Lower lobe of right lung (tissue), 2 donors: ENCODE measurements around the gene PRDM16. TPM values are rescaled to one million over a fixed set of nuclear protein-coding genes. Genes with fewer than 3 reads are reported as not detected.

Experiments used
- ATAC-seq, 2 donors: fragments of 200-7000 bp; cut with Tn5 transposase; one replicate each; pipeline ENCODE4 v1.9.1; 2020 to 2022; ENCODE audit warnings: mild to moderate bottlenecking in 2 of 2, moderate library complexity in 2 of 2
- DNase-seq: peaks from one replicate; pipeline ENCODE4 v3.0.0-alpha.2; 2020
- H3K27ac ChIP-seq: fragments of 200-600 bp; one replicate; pipeline ENCODE4 v1.8.0; 2022
- H3K27me3 ChIP-seq: fragments of 200-600 bp; one replicate; pipeline ENCODE4 v1.8.0; 2022; ENCODE audit warnings: low read depth
- H3K36me3 ChIP-seq: fragments of 200-600 bp; one replicate; pipeline ENCODE4 v1.8.0; 2022; ENCODE audit warnings: mild to moderate bottlenecking
- H3K4me1 ChIP-seq: fragments of 200-600 bp; one replicate; pipeline ENCODE4 v1.8.0; 2022
- H3K4me3 ChIP-seq: fragments of 200-600 bp; one replicate; pipeline ENCODE4 v1.8.0; 2022; ENCODE audit warnings: mild to moderate bottlenecking
- H3K9me3 ChIP-seq: fragments of 200-600 bp; one replicate; pipeline ENCODE4 v1.8.0; 2022
- intact Hi-C: fragments of 100-400 bp; cut with DNase I; formaldehyde crosslinking; loops from one replicate; pipeline ENCODE4 v1.11.0; 2022
- total RNA-seq: library from RNA; stranded (reverse); fragmentation: NEBNext Ultra II Directional; extraction: Animal tissue kit (Norgen Biotek cat#: 25700); gene quantifications from one replicate; pipeline ENCODE4 v1.2.1, GENCODE V29; 2021
- TF ChIP-seq, protein P1 (sequence below): fragments of 200-600 bp; IDR thresholded peaks from one replicate; pipeline ENCODE4 v1.8.0; 2022; ENCODE audit warnings: antibody characterized with exemption, mild to moderate bottlenecking
- donor health status: DM: no; HTN: yes; CAD: no; lungs with severe emphysema.

The PRDM16 gene
- total RNA-seq, 1 donor from 2014 or later = 19.2 TPM

DNA sequence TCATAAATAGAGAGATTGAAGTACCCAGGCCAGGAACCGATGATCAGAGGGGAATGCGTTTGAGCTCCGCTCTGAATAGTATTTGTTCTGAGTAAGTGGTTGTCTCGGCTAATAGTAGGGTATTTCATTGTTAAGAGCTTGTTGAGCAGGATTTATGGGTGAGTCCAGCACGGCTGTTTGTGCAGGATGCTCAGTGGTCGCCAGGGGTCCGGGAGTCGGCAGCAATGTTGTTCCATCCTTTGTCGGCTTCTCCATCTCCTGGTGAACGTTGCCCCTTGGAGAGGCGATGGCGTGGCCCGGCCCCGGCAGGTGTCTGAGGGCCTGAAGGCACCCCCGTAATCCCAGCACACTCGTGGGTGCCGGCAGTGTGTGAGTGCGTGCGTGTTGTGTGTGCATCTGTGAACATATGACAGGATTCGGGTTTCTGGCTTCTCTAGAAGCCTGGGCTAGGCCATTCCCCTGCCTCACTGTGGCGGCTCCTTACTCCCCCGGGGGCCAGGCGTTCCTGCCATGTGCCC is 224.6 kb downstream of the PRDM16 start:
- no peak for ATAC-seq
- TF ChIP-seq, protein P1, sequence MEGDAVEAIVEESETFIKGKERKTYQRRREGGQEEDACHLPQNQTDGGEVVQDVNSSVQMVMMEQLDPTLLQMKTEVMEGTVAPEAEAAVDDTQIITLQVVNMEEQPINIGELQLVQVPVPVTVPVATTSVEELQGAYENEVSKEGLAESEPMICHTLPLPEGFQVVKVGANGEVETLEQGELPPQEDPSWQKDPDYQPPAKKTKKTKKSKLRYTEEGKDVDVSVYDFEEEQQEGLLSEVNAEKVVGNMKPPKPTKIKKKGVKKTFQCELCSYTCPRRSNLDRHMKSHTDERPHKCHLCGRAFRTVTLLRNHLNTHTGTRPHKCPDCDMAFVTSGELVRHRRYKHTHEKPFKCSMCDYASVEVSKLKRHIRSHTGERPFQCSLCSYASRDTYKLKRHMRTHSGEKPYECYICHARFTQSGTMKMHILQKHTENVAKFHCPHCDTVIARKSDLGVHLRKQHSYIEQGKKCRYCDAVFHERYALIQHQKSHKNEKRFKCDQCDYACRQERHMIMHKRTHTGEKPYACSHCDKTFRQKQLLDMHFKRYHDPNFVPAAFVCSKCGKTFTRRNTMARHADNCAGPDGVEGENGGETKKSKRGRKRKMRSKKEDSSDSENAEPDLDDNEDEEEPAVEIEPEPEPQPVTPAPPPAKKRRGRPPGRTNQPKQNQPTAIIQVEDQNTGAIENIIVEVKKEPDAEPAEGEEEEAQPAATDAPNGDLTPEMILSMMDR = no peak
- intact Hi-C loops = no loop called here

DNA sequence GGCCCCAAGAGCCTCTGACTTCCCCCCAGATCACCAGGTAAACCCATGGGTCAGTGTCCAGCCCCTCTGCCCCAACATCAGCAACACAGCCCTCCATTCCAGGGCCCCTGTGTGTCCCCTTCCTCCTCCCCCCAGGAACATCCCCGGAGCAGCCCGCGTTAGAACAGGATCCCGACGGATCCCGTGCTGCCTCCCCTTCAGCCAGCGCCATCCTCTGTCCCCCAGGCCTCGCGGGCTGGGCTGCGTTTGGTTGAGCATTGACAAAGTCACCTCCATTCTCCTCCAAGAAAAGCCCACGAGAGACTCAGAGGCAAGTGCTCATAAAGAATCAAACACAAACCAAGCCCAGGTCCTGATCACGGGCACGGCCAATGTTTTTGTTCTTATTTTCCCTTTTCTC is 225.4 kb downstream of the PRDM16 start:
- Histone ChIP-seq H3K9me3 (no peaks in the 10 kb centered on the region), H3K4me3 (no peak overlapping the region), H3K36me3 (no peaks in the 10 kb centered on the region), H3K4me1 (no peaks in the 10 kb centered on the region), H3K27ac (no peak overlapping the region), H3K27me3 (no peaks in the 10 kb centered on the region)
- intact Hi-C loops = no loop called here
- TF ChIP-seq, protein P1 = no peak
- ATAC-seq (no peak), DNase-seq (no peak)

More for the DNA sequence above, 224.6 kb downstream of the PRDM16 start:
- no peak overlapping the region for H3K27ac ChIP-seq
- H3K4me1 ChIP-seq = no peaks in the 10 kb centered on the region
- H3K9me3 ChIP-seq = no peaks in the 10 kb centered on the region
- H3K36me3 ChIP-seq = no peaks in the 10 kb centered on the region
- no peaks in the 10 kb centered on the region for H3K27me3 ChIP-seq
- no peak overlapping the region for H3K4me3 ChIP-seq
- DNase-seq = no peak

DNA sequence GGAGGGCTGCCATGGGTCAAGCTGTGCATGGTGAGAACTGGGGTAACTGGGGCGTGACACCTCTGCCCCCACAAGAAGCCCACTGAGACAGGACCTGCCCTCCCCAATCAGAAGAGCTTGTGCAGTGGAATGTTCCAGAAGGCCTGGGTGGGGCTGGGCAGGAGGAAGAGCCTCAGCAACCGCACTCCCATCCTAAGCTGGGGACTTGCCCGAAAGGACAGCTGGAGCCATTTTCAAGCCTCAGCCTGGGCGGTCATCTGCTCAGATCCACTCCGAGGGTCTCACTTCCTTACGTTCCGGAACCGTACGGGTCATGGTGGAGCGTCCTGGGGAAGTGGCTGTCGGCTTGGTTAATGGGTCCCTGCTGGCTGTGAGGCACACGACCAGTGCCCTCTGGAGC is 226.8 kb downstream of the PRDM16 start:
- no peaks in the 10 kb centered on the region for H3K4me1 ChIP-seq
- no peaks in the 10 kb centered on the region for H3K36me3 ChIP-seq
- intact Hi-C loops = no loop called here
- DNase-seq (no peak), ATAC-seq (no peak)
- no peak overlapping the region for H3K4me3 ChIP-seq
- TF ChIP-seq, protein P1 = no peak
- no peaks in the 10 kb centered on the region for H3K27me3 ChIP-seq
- no peak overlapping the region for H3K27ac ChIP-seq
- H3K9me3 ChIP-seq = no peaks in the 10 kb centered on the region

DNA sequence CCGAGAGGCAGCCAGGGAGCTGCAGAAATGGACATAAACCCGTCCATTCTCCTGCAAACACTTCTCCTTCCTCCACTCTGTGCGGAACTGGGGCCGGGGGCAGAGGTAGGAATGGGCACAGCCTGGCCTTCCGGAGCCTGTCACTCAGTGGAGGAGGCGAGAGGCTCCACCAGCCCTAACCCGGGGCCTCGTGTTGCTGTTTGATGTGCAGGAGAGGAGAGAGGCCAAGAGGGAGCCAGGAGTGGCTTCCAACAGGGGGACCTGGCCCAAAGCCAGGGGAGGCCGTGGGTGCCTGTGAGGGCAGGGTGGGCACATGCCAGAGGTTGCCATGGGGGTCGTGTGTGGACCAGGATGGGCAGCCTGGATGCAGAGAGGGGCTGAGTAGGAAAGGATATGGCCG is 227.3 kb downstream of the PRDM16 start:
- ATAC-seq (no peak), DNase-seq (no peak)
- Histone ChIP-seq H3K4me1 (no peaks in the 10 kb centered on the region), H3K36me3 (no peaks in the 10 kb centered on the region), H3K9me3 (no peaks in the 10 kb centered on the region), H3K27me3 (no peaks in the 10 kb centered on the region), H3K27ac (no peak overlapping the region), H3K4me3 (no peak overlapping the region)
- TF ChIP-seq, protein P1 = no peak
- intact Hi-C loops = no loop called here

DNA sequence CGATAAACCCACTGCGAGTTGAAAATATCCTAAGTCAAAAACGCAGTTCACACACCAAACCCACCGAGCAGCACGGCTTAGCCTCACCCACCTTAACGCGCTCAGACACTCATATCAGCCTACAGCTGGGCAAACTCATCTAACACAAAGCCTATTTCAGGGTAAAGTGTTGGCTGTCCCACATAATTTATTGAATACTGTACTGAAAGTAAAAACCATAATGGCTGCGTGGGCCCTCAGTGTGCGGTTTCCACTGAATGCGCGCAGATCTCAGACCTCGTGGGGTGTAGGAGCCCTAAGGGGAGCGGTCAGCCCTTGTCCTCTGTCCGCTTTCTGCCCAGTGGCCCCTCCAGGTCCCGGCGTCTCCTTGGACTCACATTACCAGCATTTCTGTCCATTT is 227.8 kb downstream of the PRDM16 start:
- no peak overlapping the region for H3K27ac ChIP-seq
- no peaks in the 10 kb centered on the region for H3K36me3 ChIP-seq
- no peaks in the 10 kb centered on the region for H3K4me1 ChIP-seq
- TF ChIP-seq, protein P1 = no peak
- intact Hi-C loops = no loop called here
- no peaks in the 10 kb centered on the region for H3K9me3 ChIP-seq
- H3K27me3 ChIP-seq = no peaks in the 10 kb centered on the region
- ATAC-seq (no peak), DNase-seq (no peak)
- no peak overlapping the region for H3K4me3 ChIP-seq

DNA sequence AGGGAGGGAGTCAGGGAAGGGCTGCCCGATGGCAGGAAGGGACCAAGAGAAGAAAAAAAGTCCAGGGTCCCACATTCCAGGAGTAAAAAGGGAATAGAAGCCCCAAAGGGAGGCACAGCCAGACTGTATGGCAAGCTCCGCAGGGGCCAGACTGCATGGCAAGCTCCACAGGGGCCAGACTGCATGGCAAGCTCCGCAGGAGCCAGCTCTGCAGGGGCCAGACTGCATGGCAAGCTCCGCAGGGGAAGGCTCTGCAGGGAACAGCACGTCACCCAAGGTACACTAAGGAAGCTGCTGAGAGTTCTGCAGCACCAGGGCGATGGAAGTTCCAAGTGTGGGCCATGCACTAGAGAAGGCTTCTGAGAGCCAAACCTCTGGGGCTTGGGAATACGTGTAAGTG is 228.8 kb downstream of the PRDM16 start:
- no peaks in the 10 kb centered on the region for H3K9me3 ChIP-seq
- no peak for DNase-seq
- H3K36me3 ChIP-seq = no peaks in the 10 kb centered on the region
- intact Hi-C loops = no loop called here
- TF ChIP-seq, protein P1 = no peak
- ATAC-seq = no peak
- no peak overlapping the region for H3K27ac ChIP-seq
- H3K4me3 ChIP-seq = no peak overlapping the region
- no peaks in the 10 kb centered on the region for H3K27me3 ChIP-seq
- H3K4me1 ChIP-seq = no peaks in the 10 kb centered on the region
